Sigmoid colon (tissue), 4 donors: ENCODE measurements around the gene EOLA2.
"Not testable (repeated sequence)": the region's sequence is repeated elsewhere in the genome, so short reads cannot be mapped to it uniquely, and the experiment has no call there.

Experiments
- CTCF ChIP-seq, 4 experiments: fragments of 450-650 bp in 3 of 4; fragments of 200-600 bp in 1 of 4; IDR thresholded peaks; one replicate each; pipeline ENCODE4 v1.5.1; 2016 to 2019; ENCODE audit warnings: antibody characterized with exemption in 4 of 4, mild to moderate bottlenecking in 3 of 4, moderate library complexity in 2 of 4
- EP300 ChIP-seq, 4 donors: sonication (generic); formaldehyde crosslinking; IDR thresholded peaks; one replicate each; pipeline ENCODE4 v1.6.1; 2017; ENCODE audit warnings: antibody characterized with exemption in 4 of 4
- POLR2A ChIP-seq, 2 donors: fragments of 450-650 bp; IDR thresholded peaks; one replicate each; pipeline ENCODE4 v1.6.1; 2016; ENCODE audit warnings: antibody characterized with exemption in 2 of 2, mild to moderate bottlenecking in 2 of 2, moderate library complexity in 2 of 2
- POLR2AphosphoS5 ChIP-seq, 4 donors: sonication (generic); formaldehyde crosslinking; IDR thresholded peaks; one replicate each; pipeline ENCODE4 v1.6.1; 2017; ENCODE audit warnings: antibody characterized with exemption in 4 of 4

- not testable (repeated sequence) for TF ChIP-seq POLR2A, CTCF, EP300, POLR2AphosphoS5 (IDR thresholded peaks at IDR 0.05)
Measured at GRCh38 chrX:149890828-149891227, 47.5 kb downstream of the EOLA2 start.
